Measurements from ENCODE around the gene CACTIN.

- TF ChIP-seq POLR2AphosphoS5 (IDR thresholded peaks at IDR 0.05; ENCODE audit: low read depth, low read length) (no peak), POLR2A (IDR thresholded peaks at IDR 0.05; ENCODE audit: low read depth, low read length) (no peak), TAF1 (IDR thresholded peaks at IDR 0.05; ENCODE audit: borderline replicate concordance, low read depth, low read length) (no peak)
Measured at GRCh38 chr19:3668331-3669081, 41.9 kb upstream of the CACTIN start.
